Bronchial epithelial cell (primary cell): ENCODE measurements around the gene FSIP2. TPM values are rescaled to one million over a fixed set of nuclear protein-coding genes. Genes with fewer than 3 reads are reported as not detected.
A peak's percentile ranks its signal among the peaks of the same experiment; 100 is the strongest.

Experiments used
- DNase-seq: peaks from one replicate; pipeline ENCODE4 v3.0.0-alpha.2; 2010; ENCODE audit warnings: low read depth
- FAIRE-seq: peaks from 2 replicates; lab custom pipeline; 2011; peaks lifted over from hg19 to GRCh38; lab: Jason Lieb, UNC
- H3K27me3 ChIP-seq: 2 replicates; pipeline ENCODE4 v1.5.1; 2011; ENCODE audit warnings: low read length; ENCODE audit not compliant: control insufficient read depth, insufficient read depth
- H3K36me3 ChIP-seq: 2 replicates; pipeline ENCODE4 v1.5.1; 2011; ENCODE audit warnings: low read length; ENCODE audit not compliant: control insufficient read depth, insufficient read depth
- H3K4me3 ChIP-seq: 2 replicates; pipeline ENCODE4 v1.5.1; 2011; ENCODE audit warnings: mild to moderate bottlenecking, low read depth, low read length, control low read depth
- total RNA-seq: library from RNA; depleted of rRNA; stranded (reverse); fragments of >200 nt; gene quantifications from 2 replicates; pipeline ENCODE4 v1.2.1, GENCODE V29; 2014
- TF ChIP-seq, protein P1 (sequence below): IDR thresholded peaks from 2 replicates; pipeline ENCODE4 v1.5.1; 2011; ENCODE audit warnings: mild to moderate bottlenecking, moderate library complexity, low read length, control low read depth, inconsistent platforms; ENCODE audit not compliant: insufficient read depth, severe bottlenecking

FSIP2 gene
- total RNA-seq, 1 donor from 2014 or later = 0.26 TPM

DNA sequence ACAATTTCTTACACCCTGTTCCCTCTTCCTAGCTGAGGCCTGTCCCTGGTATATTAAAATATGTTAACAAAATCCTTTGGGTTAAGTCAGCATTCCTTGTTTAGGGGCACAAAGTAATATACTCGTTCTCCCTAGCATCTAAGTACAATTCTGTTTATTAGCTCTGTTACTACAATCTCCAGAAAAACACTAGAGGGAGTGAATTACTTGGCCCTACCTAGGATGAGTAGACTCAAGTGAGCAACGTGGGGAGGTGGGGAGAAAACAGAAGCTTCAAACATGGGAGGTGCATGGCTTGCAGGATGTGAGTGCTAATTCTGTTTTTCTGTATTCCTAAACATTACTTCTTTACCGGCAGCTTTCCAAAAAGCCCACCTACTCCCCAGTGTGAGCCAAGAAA is 89.7 kb downstream of the FSIP2 start:
- TF ChIP-seq, protein P1, sequence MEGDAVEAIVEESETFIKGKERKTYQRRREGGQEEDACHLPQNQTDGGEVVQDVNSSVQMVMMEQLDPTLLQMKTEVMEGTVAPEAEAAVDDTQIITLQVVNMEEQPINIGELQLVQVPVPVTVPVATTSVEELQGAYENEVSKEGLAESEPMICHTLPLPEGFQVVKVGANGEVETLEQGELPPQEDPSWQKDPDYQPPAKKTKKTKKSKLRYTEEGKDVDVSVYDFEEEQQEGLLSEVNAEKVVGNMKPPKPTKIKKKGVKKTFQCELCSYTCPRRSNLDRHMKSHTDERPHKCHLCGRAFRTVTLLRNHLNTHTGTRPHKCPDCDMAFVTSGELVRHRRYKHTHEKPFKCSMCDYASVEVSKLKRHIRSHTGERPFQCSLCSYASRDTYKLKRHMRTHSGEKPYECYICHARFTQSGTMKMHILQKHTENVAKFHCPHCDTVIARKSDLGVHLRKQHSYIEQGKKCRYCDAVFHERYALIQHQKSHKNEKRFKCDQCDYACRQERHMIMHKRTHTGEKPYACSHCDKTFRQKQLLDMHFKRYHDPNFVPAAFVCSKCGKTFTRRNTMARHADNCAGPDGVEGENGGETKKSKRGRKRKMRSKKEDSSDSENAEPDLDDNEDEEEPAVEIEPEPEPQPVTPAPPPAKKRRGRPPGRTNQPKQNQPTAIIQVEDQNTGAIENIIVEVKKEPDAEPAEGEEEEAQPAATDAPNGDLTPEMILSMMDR = no peak
- H3K27me3 ChIP-seq = no peaks in the 10 kb centered on the region
- H3K36me3 ChIP-seq = no peaks in the 10 kb centered on the region
- no peak for FAIRE-seq
- no peak overlapping the region for H3K4me3 ChIP-seq
- no peak for DNase-seq

DNA sequence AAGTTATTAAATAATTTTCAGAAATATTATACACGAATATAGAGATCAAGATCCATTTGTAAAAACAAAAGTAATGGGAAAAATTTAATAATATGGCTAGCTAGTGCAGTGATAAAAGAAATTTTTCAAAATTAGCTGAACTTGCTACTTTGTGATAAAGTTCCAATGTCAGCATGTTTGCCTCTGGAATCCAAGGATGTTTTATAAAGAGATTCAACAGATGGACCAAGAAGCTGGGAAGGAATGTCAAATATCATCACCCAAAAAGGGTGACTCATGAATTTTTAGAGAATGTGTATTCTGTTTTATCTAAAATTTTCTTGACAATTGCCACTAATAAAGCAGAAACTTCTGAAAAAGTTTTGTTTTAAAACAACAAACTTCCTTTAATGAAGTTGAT is 95.3 kb downstream of the FSIP2 start:
- FAIRE-seq = no peak
- Histone ChIP-seq H3K27me3 (no peaks in the 10 kb centered on the region), H3K36me3 (no peaks in the 10 kb centered on the region), H3K4me3 (no peak overlapping the region)
- TF ChIP-seq, protein P1 = no peak
- no peak for DNase-seq

DNA sequence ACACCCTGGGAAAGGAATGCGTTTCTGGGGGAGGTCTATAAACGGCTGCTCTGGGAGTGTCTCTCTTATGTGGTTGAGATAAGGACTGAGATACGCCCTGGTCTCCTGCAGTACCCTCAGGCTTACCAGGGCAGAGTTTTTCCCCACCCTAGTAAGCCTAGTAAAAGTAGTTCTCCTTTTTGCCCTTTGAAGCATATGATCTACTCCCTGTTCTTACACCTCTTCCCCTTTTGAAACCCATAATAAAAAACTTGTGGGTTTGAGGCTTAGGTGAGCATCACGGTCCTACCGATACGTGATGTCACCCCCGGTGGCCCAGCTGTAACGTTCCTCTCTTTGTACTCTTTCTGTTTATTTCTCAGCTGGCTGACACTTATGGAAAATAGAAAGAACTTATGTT is 97.4 kb downstream of the FSIP2 start:
- no peak for FAIRE-seq
- TF ChIP-seq, protein P1 = no peak
- H3K27me3 ChIP-seq = no peaks in the 10 kb centered on the region
- no peak for DNase-seq
- H3K4me3 ChIP-seq = no peak overlapping the region
- H3K36me3 ChIP-seq = no peaks in the 10 kb centered on the region

DNA sequence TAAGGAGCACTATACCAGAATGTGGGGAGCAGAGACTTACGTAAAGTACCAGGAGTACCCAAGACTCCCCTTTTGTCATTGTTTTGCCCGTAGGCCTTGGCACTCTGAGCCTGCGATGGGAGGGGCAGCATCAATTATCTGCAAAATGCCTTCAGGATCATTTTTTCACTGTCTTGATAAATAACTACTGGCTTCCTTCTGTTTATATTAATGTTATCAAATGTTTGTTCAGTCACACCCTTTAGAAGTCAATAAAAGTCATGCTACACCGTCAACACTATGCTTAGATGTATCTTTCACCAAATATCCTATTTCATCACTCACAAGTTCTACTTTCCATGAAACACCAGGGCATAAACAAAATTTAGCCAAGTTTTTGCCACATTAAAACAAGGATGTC is 116.3 kb downstream of the FSIP2 start:
- TF ChIP-seq, protein P1 = no peak
- no peaks in the 10 kb centered on the region for H3K36me3 ChIP-seq
- DNase-seq (no peak), FAIRE-seq (no peak)
- no peak overlapping the region for H3K4me3 ChIP-seq
- no peaks in the 10 kb centered on the region for H3K27me3 ChIP-seq

DNA sequence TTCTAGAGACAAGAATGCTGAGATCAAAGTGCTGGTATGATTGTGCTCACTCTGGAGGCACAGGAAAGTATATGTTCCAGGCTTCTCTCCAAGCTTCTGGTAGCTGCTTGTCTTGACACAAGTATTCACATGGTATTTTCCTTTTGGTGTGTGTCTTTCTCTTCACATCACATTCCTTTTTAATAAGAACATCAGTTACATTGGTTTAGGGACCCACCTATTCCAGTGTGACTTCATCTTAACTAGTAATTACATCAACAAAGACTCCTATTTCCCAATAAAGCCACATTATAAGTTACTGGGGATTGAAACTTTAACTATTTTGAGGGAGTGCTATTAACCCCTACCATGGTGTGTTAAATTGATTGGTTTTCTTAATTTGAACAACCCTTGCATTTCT is 119.1 kb downstream of the FSIP2 start:
- Histone ChIP-seq H3K36me3 (no peaks in the 10 kb centered on the region), H3K4me3 (no peak overlapping the region), H3K27me3 (no peaks in the 10 kb centered on the region)
- DNase-seq = peak; percentile 75
- TF ChIP-seq, protein P1 = no peak
- no peak for FAIRE-seq

DNA sequence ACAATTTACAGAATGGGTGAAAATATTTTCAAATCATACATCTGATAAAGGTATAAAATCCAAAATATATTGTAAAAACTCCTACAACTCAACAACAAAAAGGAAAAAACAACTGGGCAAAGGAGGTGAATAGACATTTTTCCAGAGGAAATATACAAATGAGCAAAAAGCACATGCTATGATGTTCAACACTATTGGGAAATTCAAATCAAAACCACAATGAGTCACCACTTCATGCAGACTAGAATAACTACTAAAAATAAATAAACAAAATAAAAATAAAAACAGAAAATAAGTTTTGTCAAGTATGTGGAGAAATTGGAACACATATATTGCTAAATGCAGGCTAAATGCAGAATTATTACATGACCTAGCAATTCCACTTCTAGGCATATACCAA is 120.9 kb downstream of the FSIP2 start:
- TF ChIP-seq, protein P1 = no peak
- Histone ChIP-seq H3K27me3 (no peaks in the 10 kb centered on the region), H3K4me3 (no peak overlapping the region), H3K36me3 (no peaks in the 10 kb centered on the region)
- FAIRE-seq (no peak), DNase-seq (peak; percentile 52)
